Stimulated activated CD4-positive, alpha-beta T cell treated with anti-CD3 and anti-CD28 coated beads, TNF-alpha, amount 100 ng/mL, for 48 hours (primary cell): ENCODE measurements around the gene UBA5.

ENCODE experiments used
- DNase-seq, 3 donors: peaks; one replicate each; pipeline ENCODE4 v3.0.0-alpha.2; 2020; ENCODE audit warnings: low read depth in 3 of 3

The UBA5 gene

DNA sequence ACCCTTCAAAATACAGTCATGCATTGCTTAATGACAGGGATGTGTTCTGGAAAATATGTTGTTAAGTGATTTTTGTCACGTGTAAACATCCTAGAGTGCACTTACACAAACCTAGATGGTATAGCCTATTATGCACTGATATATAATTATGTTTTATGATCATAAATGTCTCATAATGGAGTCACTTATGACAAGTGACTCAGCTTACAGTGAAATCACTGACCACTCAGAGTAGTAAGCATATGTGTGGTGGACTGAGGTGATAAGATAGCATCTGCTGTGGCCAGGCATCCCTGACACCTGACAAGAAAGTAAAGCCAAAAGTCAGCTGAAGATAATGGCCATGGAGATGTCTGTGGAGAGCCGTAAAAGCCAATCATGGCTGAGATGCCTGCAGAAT, 5.9 kb upstream of the UBA5 start:
- no peak for DNase-seq

- no peak for DNase-seq
Observed at GRCh38 chr3:132654721-132655120, 5.4 kb upstream of the UBA5 start.

GRCh38 chr3:132655471-132655870, 4.7 kb upstream of the UBA5 start:
- no peak for DNase-seq

- DNase-seq: no peak
Observed at GRCh38 chr3:132657869-132658747, 2.0 kb upstream of the UBA5 start.

DNA sequence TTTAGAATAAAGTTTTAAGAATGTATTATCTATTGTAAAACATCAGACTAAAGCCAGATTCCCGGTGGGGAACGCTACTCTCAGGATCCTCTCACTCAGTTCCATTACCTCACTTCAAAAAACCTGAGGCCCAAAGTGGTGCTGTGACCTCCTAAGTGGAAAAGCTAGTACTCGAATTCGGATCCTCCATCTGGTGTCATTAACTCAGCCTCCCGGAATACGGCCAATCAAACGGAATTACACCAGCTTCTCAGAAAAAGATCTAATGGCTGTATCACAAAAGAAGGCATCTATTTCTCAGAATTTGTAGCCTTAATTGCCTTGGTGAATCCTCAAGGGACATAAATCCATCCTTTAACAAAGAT, 1.1 kb upstream of the UBA5 start:
- DNase-seq: no peak

DNA sequence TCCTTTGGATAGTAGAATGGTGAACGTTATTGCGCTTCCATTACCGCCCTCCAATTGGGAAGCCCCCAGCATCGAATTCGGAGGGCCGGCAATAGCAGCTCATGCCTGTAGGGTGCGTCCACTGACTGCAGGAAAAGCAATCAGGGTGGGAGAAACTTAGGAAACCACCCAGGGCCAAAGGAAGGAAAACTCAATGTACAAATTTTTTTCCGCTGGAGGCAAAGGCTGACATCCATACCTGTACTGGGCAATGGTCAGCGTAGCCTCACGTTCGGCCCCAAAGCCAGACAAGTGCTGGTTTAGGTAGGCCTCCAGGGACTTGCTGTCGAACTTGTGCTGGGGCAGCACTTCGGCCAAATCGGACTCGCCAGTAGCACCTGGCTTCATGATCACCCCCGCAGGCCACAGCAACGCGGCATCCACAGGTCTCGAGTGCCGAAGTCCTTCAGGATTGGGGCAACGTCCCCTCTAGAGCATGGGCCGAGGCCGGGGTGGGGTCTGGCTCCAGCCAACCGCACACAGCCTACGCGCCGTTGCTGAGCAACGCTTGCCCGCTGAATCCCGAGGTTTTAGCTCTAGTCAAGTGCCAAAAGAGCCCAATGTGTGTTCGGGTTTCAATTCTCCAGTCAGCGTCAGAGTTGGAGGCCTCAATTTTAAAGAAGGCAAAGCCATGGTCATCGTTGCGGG, 621 bp upstream of the UBA5 start, which contains the start of gene ACAD11:
Gene ACAD11, minus strand, starts transcription at position 445 of the 687 bp plus-strand sequence. Its CDS starts 58 bp downstream, at position 387.
- peak in 1 of 3 donors; percentile 15 for DNase-seq

DNA sequence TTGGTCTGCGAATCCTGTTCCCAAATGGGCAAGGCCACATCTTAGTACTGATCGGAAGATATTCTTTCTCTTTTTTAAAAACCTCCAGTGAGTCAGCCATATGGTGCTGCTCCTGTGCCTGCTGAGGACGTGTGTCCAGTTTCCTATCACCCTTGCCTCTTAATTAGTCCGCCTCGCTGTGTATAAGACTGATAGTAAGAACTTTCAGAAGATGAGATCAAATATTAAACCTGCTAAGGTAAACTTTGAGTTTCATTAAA, 612 bp downstream of the UBA5 start:
- no peak for DNase-seq

- DNase-seq: no peak
Observed at GRCh38 chr3:132661101-132661500, 972 bp downstream of the UBA5 start.

DNA sequence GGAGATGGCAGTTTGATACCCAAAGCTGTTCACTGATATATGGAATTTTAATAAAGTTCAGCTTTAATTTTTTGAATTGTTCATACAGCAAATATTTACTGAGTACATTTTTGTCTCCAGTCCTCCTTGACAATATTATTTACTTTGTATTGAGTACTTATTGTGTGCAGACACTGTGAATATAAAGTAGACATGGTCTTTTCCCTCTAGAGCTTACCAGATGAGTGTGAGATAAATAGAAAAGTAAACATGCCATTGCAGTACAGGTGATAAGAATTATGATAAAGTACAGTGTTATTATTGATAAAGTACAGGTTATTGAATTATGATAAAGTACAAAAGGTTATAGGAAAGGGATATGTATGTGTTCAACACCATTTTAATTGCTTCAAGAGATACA, 2.1 kb downstream of the UBA5 start:
- DNase-seq: no peak

GRCh38 chr3:132665230-132665745, 5.2 kb downstream of the UBA5 start:
- DNase-seq: no peak

DNA sequence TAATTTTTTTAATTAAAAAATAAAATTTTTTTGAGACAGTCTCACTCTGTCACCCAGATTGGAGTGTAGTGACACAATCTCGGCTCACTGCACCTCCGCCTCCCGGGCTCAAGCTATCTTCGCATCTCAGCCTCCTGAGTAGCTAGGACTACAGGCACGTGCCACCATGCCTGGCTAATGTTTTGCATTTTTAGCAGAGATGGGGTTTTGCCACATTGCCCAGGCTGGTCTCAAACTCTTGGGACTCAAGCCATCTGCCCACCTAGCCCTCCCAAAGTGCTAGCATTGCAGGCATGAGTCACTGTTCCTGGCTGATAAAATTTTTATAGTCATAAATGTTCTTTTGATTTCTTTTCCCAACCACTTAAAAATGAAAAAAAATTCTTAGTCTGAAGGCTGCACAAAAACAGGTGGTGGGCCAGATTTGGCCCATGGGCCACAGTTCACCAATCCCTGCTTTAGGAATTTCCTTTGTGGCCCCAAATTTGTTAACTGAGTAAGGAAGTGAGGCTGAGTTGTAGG, 9.2 kb downstream of the UBA5 start:
- DNase-seq: no peak

DNA sequence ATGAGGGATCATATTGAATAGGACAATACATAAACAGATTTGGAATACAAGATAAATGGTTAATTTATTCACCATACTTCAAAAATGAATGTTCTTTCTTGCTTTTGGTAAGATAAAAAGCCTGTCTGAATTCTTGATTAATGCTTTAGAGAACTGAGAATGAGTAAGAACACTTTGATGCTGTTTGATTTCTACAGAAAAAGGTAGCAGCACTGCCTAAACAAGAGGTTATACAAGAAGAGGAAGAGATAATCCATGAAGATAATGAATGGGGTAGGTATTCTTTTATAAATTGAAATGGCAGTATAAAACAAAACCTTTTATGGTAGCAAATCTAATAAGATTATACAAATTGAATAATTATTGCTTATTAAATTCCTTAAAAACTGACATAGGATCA, 15.3 kb downstream of the UBA5 start:
- DNase-seq: no peak

DNA sequence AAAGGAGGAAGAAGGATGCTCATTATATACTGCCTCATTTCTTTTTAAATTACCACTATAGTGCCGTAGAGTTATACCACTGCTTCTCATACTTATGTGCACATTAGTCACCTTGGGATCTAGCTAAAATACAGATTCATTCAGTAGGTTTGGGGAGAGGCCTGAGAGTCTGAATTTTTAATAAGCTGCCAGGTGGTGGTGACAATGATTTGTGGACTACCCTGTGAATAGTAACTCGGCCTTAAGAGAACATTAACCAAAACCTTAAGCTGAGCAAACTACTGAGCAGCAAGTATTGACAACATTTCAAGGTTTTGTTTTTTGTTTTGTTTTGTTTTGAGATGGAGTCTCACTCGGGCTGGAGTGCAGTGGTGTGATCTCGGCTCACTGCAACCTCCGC, 19.8 kb downstream of the UBA5 start:
- DNase-seq: no peak

GRCh38 chr3:132681421-132681820, 21.3 kb downstream of the UBA5 start:
- DNase-seq: no peak

DNA sequence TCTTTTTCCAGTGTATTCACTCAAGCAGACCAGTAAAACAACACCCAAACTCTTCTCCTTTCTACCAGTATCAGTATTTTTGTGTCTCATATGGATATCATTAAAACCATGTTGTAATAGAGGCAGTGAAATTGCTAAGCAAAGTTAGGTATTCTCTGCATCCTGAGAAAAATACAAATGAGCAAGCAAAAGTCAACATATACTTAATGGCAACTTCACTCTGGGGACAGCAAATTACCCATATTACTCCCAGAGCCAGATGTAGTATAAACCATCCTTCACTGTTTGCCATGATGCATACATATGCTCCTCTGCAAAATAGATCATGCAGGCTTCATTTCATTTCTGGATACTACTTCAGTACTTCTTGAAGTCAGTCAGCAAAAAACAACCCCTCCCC, 22.1 kb downstream of the UBA5 start:
- no peak for DNase-seq

- DNase-seq: no peak
Observed at GRCh38 chr3:132690040-132690439, 29.9 kb downstream of the UBA5 start.

GRCh38 chr3:132694991-132695390, 34.9 kb downstream of the UBA5 start:
- no peak for DNase-seq

DNA sequence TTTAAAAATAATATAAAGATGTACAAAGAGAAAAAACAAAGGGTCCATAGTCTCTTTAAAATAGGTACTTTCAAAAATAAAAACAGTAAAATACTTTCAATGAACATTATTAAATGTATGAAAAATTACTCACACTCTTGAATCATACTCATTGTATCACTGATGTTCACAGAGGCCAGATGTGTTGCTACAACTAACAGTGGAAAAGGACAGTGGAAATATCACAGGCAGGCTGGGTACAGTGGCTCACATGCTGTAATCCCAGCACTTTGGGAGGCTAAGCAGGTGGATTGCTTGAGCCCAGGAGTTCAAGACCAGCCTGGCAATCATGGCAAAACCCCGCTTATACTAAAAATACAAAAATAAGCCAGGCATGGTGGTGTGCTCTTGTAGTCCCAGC, 35.3 kb downstream of the UBA5 start:
- DNase-seq: no peak

DNA sequence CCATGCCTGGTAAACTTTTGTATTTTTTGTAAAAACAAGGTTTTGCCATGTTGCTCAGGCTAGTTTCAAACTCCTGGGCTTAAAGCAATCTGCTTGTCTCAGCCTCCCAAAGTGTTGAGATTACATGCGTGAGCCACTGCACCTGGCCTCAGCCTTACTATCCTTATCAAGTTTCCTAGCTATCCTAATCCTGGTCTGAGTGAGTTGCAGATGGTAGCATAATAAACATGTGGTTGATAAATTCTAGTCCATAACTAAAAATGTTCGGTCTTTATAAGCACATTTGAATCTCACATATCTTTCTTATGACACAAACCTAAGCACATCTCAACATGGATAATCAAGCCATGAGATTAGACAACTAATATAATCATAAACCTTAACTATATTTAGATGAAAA, 43.6 kb downstream of the UBA5 start:
- DNase-seq: no peak

- DNase-seq: no peak
Observed at GRCh38 chr3:132709761-132710160, 49.6 kb downstream of the UBA5 start.

DNA sequence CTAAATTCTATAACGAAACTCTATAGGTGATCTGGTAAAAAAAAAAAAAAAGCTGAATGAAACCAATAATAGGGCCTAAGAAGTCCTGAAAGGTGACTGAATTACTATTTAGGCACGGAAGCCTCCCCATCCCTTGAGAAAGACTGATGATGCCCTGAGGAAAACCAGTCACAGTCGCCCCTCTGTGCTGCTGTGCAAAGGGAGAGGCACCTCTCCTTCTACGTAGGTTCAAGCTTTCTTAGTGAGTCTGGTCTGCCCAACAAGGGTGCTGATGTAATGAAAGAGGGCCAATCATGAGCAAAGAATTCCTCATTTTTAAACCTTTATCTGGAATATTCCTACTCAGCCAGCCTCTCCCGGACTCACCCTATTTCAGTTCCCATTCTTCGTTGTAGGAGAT, 50.2 kb downstream of the UBA5 start:
- DNase-seq: no peak

DNA sequence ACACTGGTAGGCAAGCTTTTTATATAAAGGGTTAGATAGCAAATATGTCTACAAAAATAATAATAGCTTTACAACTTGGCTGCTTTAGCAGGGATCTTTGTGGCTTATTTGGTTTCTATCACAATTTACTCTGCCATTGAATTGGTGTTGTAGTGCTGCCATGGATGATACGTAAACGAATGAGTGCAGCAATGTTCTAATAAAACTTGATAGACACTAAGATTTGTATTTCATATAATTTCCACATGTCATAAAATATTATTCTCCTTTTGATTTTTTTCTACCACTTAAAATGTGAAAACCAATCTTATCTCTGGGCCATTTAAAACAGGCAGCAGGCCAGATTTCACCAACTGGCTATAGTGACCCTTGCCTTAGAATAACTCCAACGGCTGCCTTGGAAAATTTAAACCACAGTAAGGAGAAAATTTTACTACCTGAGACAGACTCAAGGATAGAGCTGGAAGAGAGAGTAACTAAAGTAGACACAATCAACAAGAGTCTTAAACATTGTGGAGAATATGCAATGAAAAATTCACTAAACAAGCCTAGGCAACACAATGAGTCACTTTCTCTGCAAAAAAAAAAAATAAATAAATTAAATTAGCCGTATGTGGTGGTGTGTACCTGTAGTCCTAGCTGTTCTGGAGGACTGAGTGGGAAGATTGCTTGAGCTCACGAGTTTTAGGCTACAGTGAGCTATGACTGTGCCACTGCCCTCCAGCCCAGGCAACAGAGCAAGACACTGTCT, 54.0 kb downstream of the UBA5 start:
- no peak for DNase-seq
